Prostate gland (tissue), 2 donors: Measurements from ENCODE around the gene ERN1.

Experiments used
- POLR2AphosphoS5 ChIP-seq: sonication (generic); formaldehyde crosslinking; IDR thresholded peaks from one replicate; pipeline ENCODE4 v1.6.1; 2017; ENCODE audit warnings: antibody characterized with exemption
- TF ChIP-seq, protein P1 (sequence below), 4 experiments: fragments of 200-600 bp in 2 of 4; fragments of 450-650 bp in 2 of 4; sonication (generic) in 2 of 4; IDR thresholded peaks; 1 replicate in 3 of 4; 2 replicates in 1 of 4; pipeline ENCODE4 v1.5.1; 2016 to 2019; ENCODE audit warnings: antibody characterized with exemption in 4 of 4, mild to moderate bottlenecking in 2 of 4, moderate library complexity in 2 of 4

- no peak for TF ChIP-seq POLR2AphosphoS5
- TF ChIP-seq, protein P1, sequence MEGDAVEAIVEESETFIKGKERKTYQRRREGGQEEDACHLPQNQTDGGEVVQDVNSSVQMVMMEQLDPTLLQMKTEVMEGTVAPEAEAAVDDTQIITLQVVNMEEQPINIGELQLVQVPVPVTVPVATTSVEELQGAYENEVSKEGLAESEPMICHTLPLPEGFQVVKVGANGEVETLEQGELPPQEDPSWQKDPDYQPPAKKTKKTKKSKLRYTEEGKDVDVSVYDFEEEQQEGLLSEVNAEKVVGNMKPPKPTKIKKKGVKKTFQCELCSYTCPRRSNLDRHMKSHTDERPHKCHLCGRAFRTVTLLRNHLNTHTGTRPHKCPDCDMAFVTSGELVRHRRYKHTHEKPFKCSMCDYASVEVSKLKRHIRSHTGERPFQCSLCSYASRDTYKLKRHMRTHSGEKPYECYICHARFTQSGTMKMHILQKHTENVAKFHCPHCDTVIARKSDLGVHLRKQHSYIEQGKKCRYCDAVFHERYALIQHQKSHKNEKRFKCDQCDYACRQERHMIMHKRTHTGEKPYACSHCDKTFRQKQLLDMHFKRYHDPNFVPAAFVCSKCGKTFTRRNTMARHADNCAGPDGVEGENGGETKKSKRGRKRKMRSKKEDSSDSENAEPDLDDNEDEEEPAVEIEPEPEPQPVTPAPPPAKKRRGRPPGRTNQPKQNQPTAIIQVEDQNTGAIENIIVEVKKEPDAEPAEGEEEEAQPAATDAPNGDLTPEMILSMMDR (IDR thresholded peaks at IDR 0.05), result no peak
Observed at GRCh38 chr17:64060331-64060730, 69.6 kb downstream of the ERN1 start.
